DND-41 (cell line): ENCODE measurements around the gene TSPEAR.

Experiments
- CTCF ChIP-seq: IDR thresholded peaks from 2 replicates; pipeline ENCODE4 v1.5.1; 2012; ENCODE audit warnings: borderline replicate concordance, low read length, moderate library complexity, mild to moderate bottlenecking; ENCODE audit not compliant: poor library complexity, severe bottlenecking; ENCODE audit errors: extremely low read depth
- EZH2 ChIP-seq: IDR thresholded peaks from 3 replicates; pipeline ENCODE4 v1.6.1; 2012; ENCODE audit warnings: borderline replicate concordance, low read depth, mild to moderate bottlenecking, moderate library complexity, low read length, inconsistent platforms; ENCODE audit not compliant: severe bottlenecking

- TF ChIP-seq CTCF = no peak
- TF ChIP-seq EZH2 = no peak
These were observed 82.5 kb downstream of the TSPEAR start for GRCh38 chr21:44628707-44629391.
